Measurements from ENCODE around the gene NXNL1.
"Not testable (repeated sequence)": the region's sequence is repeated elsewhere in the genome, so short reads cannot be mapped to it uniquely, and the experiment has no call there.

Gene NXNL1, protein sequence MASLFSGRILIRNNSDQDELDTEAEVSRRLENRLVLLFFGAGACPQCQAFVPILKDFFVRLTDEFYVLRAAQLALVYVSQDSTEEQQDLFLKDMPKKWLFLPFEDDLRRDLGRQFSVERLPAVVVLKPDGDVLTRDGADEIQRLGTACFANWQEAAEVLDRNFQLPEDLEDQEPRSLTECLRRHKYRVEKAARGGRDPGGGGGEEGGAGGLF

DNA sequence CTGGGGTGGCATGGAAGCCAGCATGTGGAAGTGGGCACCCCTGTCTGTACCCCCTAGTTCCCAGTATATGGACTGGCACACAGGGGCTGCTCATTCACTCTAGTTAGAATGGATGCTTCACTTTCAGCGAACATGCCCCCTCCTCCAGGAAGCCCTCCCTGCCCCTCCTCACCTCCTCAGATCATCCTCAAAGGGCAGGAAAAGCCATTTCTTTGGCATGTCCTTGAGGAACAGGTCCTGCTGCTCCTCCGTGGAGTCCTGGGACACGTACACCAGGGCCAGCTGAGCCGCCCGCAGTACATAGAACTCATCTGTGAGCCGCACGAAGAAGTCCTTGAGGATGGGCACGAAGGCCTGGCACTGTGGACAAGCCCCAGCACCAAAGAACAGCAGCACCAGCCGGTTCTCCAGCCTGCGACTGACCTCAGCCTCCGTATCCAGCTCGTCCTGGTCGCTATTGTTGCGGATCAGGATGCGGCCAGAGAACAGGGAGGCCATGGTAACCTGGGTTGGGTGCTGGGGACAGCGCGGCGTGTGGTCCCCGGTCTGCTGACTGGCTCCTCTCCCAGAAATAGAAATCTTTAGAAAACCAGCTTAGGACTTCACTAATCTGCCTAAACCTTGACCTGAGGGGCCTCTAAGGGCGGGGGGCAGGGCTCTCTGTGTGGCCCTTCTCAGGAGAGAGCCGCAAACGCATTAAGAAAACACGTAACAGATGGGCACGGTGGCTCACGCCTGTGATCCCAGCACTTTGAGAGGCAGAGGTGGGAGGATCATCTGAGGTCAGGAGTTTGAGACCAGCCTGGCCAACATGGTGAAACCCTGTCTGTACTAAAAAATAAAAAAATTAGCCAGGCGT is at the start of gene NXNL1:
Gene NXNL1, minus strand, starts transcription at position 555 of the 859 bp plus-strand sequence. Its CDS starts 57 bp downstream, at position 498.
- no peak for DNase-seq (ENCODE audit: low read depth, low spot score)

DNA sequence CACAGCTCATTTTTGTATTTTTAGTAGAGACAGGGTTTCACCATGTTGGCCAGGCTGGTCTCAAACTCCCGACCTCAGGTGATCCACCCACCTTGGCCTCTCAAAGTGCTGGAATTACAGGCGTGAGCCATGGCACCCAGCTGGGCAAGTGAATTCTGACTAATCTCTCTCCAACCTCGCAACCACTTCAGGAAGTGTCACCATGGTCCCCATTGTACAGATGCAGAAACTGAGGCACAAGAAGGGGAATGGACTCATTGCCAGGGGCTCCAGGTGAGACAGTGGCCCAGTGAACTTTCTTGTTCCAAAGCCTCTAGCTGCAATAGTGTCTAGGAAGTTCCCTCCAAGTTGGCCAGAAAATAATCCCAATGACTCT is 47.8 kb upstream of the NXNL1 start:
- not testable (repeated sequence) for DNase-seq (ENCODE audit: low read depth, low spot score)

DNA sequence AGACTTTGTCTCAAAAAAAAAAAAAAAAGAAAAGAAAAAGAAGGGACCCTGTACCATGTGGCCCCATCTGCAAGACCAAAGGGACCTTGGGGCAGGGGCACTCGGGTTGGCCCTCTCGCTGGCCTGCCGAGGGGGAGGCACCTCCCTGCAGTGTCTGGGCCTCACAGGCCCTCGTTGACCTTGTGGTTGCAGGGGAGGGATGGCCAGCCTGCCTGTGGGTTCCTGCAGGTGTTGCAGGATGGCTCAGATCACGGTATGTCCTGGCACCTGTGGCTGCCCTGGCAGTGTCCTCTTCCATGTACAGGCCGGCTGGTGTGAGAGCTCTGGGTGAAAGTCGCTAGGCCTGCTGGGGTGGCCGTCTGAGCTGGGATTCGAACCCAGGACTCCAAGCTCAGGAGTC is 46.0 kb upstream of the NXNL1 start:
- DNase-seq (ENCODE audit: low read depth, low spot score) = no peak

DNA sequence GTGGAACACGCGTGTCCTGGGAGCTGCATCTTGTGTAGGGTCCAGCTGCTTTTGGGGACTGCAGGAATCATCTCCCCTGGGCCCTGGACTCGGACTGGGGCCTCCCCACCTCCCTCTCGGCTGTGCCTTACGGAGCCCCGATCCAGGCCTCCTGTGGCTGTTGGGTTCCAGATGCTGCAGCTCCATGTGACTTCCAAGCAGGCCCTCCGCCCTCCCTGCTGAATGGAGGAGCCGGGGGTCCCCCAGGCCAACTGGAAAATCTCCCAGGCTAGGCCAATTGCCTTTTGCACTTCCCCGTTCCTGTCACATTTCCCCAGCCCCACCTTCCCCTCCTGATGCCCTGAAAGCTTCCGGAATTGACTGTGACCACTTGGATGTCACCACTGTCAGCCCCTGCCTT is 44.5 kb upstream of the NXNL1 start:
- DNase-seq (ENCODE audit: low read depth, low spot score) = no peak

DNA sequence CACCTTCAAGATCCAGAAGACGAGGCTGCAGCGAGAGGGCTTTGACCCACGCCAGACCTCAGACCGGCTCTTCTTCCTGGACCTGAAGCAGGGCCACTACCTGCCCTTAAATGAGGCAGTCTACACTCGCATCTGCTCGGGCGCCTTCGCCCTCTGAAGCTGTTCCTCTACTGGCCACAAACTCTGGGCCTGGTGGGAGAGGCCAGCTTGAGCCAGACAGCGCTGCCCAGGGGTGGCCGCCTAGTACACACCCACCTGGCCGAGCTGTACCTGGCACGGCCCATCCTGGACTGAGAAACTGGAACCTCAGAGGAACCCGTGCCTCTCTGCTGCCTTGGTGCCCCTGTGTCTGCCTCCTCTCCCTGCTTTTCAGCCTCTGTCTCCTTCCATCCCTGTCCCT is 43.7 kb upstream of the NXNL1 start:
- no peak for DNase-seq (ENCODE audit: low read depth, low spot score)

DNA sequence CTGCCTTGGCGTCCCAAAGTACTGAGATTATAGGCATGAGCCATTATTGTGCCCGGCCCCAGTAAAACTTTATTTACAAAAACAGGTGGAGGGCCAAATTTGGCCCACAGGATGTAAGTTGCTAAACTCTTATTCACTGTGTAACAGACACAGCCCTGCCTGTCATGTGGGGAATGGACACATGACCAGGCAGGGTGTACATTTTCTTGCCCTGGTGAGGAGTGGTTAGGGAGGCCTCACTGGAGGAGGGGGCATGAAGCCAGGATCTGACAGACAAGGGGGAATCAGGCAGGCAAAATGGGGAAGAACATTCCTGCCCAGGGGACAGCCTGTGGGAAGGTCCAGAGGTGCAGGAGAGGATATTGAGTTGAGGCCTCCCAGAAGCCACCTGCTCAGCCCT is 43.3 kb upstream of the NXNL1 start:
- no peak for DNase-seq (ENCODE audit: low read depth, low spot score)

DNA sequence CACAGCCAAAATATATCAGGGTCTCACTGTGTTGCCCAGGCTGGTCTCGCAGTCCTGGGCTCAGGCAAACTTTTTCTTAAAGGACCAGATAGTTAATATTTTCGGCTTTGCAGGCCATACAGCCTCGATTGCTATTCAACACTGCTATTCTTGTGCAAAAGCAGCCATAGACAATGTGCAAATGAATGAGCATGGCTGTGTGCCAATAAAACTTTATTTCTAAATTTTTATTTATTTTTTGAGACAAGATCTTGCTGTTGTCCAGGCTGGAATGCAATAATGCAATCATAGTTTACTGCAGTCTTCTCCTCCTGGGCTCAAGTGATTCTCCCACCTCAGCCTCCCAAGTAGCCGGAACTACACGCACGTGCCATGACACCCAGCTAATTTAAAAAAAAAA is 42.5 kb upstream of the NXNL1 start:
- DNase-seq (ENCODE audit: low read depth, low spot score) = no peak

DNA sequence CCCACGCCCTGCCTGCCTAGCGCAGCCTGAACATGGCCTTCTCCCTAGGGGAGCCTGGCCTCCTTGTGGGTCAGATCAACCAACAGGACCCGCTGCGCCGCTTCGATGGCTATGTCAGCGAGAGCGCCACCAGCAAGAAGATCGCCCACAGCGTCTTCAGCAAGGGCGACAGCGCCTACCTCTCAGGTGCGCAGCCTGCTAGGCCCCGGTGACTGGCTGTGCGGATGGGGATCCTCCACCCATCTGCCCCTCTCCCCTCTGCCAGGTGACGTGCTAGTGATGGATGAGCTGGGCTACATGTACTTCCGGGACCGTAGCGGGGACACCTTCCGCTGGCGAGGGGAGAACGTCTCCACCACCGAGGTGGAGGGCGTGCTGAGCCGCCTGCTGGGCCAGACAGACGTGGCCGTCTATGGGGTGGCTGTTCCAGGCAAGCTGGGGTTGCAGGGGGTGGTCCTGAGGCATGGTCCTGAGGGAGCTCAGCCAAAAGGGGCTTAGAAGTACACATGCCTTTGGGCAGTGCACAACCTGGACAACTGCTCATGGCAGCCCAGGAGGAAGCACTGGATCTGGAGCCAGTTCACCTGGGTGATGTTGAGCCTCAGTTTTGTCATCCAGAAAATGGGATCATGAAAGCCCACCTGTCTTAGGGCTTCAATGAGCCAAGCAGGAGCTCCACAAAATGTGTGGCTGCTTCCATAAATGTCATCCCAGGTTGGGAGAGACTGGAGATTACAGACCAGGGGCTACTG is 39.9 kb upstream of the NXNL1 start:
- no peak for DNase-seq (ENCODE audit: low read depth, low spot score)

DNA sequence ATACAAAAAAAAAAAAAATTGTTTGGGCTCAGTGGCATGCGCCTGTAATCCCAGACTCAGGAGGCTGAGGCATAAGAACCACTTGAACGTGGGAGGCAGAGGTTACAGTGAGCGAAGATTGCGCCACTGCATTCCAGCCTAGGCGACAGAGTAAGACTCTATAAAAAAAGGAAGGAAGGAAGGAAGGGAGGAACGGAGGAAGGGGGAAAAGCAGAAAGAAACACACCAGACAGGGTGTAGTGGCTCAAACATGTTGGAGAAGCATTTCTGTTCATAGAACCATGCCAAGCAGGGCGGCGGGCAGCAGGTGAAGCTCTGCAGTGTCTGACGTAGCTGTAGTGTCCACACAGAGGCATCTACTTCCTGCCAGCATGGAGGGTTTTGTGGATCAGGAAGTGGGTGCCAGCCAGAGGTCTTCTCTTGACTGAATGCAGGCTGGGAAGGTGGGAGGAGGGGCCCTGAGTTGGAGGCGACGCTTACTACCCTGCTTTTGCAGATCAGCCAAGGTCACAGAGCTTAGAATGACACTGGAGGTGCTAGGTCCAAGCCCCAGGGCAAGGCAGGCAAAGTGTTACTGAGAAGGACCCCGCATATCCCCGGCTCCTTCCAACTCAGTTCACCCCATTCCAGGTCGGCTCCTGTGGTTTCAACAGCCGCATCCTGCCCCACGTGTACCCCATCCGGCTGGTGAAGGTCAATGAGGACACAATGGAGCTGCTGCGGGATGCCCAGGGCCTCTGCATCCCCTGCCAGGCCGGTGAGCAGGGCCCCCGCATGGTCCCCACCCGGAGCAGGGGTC is 39.1 kb upstream of the NXNL1 start:
- DNase-seq (ENCODE audit: low read depth, low spot score) = no peak

DNA sequence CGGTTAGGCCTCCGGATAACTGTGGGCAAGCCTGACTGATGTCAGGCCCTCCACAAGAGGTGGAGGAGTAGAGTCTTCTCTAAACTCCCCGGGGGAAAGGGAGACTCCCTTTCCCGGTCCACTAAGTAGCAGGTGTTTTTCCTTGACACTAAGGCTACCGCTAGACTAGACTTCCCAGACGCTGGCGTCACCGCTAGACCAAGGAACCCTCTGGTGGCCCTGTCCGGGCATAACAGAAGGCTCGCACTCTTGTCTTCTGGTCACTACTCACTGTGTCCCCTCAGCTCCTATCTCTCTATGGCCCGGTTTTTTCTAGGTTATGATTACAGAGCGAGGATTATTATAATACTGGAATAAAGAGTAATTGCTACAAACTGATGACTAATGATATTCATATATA is 38.3 kb upstream of the NXNL1 start:
- DNase-seq (ENCODE audit: low read depth, low spot score) = not testable (repeated sequence)

DNA sequence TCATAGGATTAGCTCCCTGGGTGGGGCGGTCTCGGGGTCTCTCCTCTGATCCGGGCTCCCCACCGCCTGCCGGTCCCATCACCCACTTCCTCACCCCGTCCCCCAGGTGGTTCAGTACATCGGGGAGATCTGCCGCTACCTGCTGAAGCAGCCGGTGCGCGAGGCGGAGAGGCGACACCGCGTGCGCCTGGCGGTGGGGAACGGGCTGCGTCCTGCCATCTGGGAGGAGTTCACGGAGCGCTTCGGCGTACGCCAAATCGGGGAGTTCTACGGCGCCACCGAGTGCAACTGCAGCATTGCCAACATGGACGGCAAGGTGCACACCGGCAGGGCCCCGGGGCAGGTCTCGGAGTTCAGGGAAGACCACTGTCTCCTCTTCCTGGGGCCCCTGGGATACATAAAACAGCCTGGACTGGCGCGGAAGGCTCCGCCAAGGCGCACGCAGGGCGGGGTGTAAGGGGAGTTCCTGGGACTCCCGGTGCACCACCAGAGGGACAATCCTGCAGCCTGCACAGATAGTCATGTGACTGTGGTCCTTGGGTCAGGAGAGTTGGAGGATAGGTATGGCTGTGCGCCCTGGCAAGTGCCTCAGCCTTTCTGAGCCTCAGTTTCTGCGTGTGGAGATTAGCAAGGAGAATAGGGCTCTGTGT is 36.5 kb upstream of the NXNL1 start:
- no peak for DNase-seq (ENCODE audit: low read depth, low spot score)

DNA sequence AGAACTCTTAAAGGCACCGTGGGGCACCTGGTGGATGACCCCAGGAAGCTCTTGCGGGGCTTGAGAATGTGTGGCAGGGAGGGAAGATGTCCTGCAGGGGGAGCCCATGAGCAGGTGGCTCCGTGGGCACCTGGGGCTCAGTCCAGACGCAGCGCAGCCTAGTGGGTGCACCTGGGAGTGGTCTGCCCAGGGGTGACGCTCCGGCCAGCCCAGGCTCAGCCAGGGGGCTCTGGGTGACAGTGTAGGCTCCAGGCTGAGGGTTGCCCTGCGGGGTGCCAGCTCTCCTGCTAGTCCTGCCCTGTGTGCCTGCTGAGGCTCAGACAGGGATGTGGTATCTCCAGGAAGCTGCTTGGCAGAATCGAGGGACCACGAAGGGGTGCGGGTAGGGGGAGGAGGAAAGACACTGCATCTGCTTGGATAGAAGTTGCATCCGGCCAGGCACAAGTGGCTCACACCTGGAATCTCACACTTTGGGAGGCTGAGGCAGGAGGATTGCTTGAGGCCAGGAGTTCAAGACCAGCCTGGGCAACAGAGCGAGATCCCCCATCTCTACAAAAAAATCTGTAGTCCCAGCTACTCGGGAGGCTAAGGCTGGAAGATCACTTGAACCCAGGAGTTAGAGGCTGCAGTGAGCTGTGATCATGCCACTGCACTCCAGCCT is 35.7 kb upstream of the NXNL1 start:
- peak; percentile 62 for DNase-seq (ENCODE audit: low read depth, low spot score)

DNA sequence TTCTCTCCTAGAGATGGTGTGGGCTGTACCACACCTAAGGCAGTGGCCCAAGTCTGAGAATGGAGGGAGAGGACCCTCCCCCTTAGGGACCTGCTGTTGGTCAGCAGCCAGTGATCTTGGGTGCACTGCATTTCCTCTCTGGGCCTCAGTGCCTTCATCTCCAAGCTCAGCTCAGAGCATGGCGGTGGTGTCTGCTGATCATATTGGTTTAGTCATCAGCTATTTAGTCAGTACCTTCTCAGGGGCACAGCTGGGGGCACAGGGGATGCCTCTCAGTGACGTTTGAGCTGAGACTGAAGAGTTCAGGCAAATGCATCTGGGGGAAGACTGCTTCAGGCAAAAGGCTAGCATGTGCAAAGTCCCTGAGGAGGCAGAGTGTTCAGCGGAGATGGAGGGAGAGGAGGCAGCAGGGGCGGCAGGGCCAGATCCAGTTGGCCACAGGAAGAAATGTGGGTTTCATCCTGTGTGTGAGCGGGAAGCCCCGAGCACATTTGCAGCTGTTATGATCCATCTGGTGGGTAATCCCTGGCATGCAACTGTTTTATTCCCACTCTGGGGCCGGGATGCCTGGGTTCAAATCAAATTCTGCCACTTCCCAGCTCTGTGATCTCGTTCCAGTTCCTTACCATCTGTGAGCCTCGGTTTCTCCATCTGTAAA is 35.0 kb upstream of the NXNL1 start:
- DNase-seq (ENCODE audit: low read depth, low spot score) = no peak

DNA sequence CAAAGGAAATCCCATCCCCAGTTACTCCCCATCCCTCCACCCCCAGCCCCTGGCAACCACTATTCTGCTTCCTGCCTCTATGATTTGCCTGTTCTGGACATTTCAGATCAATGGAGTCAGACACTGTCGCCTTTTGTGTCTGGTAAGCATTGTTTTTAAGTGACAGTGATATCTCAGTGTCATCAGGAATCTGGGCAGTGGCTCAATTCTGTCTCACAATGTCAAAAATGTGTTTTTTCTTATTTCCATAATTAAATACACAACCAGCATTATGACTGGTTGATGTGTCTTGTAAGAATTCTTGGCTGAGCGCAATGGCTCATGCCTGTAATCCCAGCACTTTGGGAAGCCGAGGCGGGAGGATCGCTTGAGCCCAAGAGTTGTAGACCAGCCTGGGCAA is 30.6 kb upstream of the NXNL1 start:
- DNase-seq (ENCODE audit: low read depth, low spot score) = no peak

DNA sequence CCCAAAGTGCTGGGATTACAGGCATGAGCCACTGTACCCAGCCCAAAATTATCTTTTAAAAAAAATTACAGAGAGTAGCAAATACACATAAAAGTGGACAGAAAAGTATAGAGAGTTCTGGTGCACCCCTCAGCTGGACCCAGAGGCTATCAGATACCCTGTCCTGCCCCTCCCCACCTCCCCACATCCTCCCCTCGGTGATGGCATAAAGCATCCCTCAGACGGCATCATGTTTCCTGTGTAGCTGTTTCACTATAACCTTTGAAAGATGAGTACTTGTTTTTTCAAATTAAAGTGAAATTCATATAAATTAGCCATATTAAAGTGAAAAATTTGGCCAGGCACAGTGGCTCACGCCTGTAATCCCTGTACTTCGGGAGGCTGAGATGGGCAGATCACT is 29.7 kb upstream of the NXNL1 start:
- no peak for DNase-seq (ENCODE audit: low read depth, low spot score)

DNA sequence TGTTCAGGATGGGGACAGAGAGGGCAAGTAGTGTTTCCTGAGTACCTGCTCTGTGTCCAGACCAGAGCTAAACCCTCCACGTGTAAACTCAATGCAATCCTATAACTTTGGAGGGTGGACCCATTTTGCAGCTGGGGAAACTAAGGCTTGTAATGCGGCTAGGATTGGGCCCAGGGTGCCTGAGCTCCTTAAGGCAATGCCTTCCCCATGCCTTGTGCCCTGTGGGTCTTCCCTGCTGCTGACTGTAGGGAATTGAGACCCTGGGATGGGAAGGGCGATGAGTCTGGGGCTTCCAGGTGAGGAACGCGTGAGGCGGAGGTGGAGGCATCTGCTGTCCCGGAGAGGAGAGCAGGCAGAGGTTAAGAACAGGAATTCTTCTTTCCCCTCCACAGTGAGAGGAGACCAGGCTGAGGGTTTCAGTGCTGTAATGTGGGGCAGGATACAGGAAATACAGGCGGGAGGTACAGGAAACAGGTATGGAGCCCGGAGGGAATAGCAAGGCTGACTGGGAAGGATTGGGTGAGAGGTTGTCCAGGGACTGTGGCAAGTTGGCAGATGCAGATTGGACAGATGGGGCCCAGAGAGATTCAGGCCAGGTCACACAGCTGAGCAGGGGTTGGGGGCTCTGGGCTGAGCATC is 28.8 kb upstream of the NXNL1 start:
- DNase-seq (ENCODE audit: low read depth, low spot score) = no peak

DNA sequence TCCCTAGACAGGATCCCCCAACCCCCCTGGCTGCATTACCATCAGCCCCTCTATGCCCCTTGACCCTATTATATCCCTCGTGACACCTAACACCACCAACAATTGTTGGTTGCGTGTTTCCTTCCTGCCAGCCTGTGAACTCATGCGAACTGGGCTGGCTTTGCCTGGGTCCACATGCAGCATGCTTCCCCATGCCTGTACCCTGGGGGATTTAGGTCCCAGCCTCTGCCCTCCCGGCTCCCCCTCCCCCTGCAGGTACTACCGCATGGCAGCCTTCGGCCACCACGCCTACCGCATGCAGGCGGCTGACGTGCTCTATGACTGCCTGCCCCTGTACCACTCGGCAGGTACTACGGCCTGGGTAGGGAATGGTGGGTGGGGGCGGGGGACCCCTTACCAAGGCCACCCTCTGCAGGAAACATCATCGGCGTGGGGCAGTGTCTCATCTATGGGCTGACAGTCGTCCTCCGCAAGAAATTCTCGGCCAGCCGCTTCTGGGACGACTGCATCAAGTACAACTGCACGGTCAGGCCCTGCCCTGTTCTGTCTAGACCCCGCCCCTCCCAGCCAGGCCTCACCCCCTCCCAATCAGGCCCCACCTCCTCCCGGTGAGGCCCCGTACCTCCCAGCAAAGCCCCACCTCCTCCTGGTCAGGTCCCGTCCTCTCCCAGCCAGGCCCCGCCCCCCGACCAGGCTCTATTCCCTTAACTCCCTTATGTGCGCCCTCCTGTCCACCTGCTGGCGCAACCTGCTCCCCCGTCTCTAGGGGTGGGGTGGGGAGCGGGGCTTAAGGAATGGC is 28.1 kb upstream of the NXNL1 start:
- DNase-seq (ENCODE audit: low read depth, low spot score) = peak; percentile 39

DNA sequence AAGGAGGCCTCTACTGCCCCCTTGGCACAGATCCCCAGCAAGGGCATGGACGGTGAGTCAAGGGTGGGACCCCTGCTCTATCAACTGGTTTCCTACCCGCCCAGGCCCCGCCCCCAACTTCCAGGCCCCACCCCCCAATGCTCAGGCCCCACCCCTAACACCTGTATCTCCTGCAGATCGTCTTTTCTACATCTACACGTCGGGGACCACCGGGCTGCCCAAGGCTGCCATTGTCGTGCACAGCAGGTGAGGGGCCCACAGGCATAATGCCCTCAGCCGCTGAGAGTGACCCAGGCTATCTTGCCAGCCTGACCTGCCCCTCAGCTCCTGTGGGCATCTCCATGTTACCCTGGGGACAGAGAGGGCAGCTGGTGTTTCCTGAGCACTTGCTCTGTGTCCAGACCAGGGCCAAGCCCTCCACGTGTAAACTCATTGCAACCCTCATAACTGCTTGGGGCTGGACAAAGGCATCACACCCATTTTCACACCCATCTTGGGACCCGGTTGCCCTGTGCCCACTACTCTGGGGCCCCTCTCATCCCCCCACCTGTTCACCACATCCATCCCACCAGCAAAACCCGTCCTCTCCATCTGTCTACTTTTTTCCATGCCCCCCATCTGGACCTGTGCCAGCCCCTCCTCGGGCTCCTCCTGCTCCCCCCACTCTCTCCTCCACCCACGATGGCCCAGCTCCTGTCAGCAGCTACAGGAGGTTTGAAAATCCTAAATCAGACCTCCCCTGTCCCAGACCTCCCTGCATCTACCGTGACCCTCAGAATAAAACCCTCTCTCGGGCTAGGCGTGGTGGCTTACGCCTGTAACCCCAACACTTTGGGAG is 26.8 kb upstream of the NXNL1 start:
- DNase-seq (ENCODE audit: low read depth, low spot score) = no peak

Measured in activated CD4-positive, CD25-positive, alpha-beta regulatory T cell treated with anti-CD3 and anti-CD28 coated beads, Interleukin-2, amount 50 U/mL, for 16 hours (primary cell).